Mesenteric fat pad (tissue), 1 donor: ENCODE results near the gene CEP72. TPM values are rescaled to one million over a fixed set of nuclear protein-coding genes. Genes with fewer than 3 reads are reported as not detected.
A peak's percentile ranks its signal among the peaks of the same experiment; 100 is the strongest.
"Not testable (repeated sequence)": the region's sequence is repeated elsewhere in the genome, so short reads cannot be mapped to it uniquely, and the experiment has no call there.

Experiments
- DNase-seq: peaks from one replicate; pipeline ENCODE4 v3.0.0-alpha.2; 2020; ENCODE audit warnings: low spot score
- total RNA-seq: library from RNA; stranded (reverse); fragmentation: NEBNext Ultra II Directional; extraction: Animal tissue kit (Norgen Biotek cat#: 25700); gene quantifications from one replicate; pipeline ENCODE4 v1.2.1, GENCODE V29; 2021
- donor health status: DM: yes; HTN: yes; CAD: no.

CEP72 gene
- total RNA-seq, 1 donor from 2014 or later = 2.0 TPM

DNA sequence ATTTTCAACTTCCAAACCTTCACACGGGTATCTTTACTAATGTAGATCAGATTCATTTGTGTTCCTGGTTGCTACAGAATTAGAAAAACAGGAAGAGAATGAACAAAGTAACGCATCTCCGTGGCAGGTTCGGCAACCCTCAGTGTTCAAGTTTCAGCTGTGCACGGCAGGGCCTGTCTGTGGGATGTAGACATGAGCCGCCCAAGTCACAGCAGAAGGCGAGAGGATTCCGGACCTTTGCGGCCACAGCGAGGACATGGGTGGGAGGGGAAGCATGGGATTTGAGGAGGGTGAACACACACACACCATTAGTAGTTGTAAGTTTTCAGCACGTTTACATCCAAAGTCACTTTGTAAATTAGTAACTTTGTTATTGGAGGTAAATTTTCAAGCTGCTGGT is 31.7 kb upstream of the CEP72 start:
- DNase-seq = peak; percentile 45

- peak; percentile 45 for DNase-seq
These were observed 30.9 kb upstream of the CEP72 start for GRCh38 chr5:581266-581665.

DNA sequence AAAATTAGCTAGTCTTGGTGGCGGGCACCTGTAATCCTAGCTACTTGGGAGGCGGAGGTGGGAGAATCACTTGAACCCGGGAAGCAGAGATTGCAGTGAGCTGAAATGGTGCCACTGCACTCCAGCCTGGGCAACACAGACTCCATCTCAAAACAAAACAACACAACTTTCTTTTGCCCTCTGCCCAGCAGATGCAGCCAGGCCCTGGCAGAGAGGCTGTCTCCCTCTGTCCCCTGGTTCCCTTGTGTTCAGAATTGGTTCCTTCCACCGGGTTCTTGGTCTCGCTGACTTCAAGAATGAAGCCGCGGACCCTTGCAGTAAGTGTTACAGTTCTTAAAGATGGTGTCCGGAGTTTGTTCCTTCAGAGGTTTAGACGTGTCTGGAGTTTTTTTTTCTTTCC is 30.2 kb upstream of the CEP72 start:
- peak; percentile 47 for DNase-seq

DNA sequence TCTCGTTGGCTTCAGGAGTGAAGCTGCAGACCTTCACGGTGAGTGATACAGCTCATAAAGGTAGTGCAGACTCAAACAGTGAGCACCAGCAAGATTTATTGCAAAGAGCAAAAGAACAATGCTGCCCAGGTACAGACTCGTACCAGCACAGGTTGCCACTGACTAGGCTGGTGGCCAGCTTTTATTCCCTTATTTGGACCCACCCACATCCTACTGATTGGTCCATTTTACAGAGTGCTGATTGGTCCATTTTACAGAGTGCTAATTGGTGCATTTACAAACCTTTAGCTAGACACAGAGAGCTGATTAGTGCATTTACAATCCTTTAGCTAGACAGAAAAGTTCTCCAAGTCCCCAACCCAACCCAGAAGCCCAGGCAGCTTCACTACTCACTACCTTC is 29.7 kb upstream of the CEP72 start:
- not testable (repeated sequence) for DNase-seq

- DNase-seq = peak; percentile 55
These were observed 29.1 kb upstream of the CEP72 start for GRCh38 chr5:582936-583635.

DNA sequence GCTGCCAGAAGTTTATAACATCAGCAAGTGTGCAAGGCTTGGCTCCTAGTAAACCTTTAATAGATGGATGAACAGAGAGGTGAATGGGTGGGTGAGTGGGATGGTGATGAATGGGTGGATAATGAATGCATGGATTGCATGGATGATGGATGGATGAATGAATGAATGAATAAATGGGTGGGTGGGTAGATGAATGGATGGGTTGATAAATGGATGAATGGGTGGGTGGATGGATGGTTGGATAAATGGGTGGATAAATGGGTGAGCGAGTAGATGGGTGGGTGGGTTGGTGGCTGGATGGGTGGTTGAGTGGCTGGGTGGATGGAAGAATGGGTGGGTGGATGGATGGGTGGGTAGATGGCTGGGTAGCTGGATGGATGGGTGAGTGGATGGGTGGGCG is 28.5 kb upstream of the CEP72 start:
- DNase-seq = no peak

DNA sequence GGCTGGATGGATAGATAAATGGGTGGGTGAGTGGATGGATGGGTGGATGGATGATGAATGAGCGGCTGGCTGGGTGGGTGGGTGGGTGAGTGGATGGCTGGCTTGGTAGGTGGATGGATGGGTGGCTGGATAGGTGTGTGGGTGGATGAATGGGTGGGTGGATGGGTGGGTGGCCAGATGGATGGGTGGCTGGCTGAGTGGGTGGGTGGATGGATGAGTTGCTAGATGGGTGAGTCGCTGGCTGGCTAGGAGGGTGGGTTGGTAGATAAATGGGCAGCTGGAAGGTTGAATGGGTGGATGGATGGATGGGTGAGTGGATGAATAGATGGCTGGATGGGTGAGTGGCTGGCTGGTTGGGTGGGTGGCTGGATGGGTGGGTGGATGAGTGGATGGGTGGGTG is 27.9 kb upstream of the CEP72 start:
- peak; percentile 49 for DNase-seq

DNA sequence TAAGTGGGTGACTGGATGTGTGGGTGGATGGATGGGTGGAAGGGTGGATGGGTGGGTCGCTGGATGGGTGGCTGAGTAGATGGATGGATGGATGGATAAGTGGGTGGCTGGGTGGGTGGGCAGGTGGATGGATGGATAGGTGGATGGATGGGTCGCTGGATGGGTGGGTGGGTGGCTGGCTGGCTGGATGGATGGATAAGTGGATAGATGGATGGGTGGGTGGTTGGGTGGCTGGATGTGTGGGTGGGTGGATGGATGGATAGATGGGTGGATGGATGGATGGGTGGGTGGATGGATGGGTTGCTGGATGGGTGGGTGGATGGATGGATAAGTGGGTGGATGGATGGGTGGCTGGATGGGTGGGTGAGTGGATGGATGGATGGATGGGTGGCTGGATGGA is 27.3 kb upstream of the CEP72 start:
- peak; percentile 60 for DNase-seq

DNA sequence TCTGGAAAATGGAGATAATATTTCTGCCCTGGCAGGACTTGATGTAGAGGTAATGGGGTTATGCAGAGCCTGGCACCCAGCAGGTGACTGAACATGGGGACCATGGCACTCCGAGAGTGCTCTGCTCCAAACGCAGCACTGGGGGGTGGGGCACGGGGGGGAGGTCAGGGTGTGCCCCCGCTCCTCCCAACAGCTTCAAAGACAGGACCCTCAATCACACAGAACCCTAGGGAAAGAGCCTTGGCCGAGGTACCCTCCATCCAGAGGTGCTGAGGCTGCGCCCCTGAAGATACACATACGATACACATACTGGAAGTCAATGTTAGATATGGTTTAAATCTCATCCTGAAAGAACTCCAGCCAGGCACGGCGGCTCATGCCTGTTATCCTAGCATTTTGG is 26.6 kb upstream of the CEP72 start:
- DNase-seq = peak; percentile 68

DNA sequence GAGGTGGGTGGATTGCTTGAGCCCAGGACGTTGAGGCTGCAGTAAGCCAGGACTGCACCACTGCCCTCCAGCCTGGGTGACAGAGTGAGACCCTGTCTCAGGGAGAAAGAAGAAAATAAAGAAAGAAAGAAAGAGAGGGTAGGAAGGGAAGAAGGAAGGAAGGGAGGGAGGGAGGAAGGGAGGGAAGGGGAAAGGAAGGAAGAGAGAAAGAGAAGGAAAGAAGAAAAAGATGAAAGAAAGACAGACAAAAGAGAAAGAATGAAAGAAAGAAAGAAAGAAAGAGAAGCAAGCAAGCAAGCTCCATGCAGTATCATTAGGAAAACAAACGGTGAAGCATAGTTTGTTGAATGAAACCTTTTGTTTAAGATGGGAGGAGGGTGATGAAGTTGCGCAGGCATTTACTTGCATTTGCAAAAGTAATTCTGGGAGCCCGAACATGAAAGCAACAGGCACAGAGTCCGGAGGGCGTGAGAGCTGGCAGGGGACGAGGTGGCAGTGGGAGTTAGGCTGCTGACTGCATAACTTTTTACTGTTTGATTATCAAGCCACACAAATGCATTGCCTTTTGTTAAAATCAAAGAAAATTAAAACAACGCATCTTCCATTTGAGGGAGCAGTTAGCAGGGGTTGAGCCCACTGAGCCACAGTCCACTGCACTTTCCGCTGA is 26.0 kb upstream of the CEP72 start:
- DNase-seq = no peak

DNA sequence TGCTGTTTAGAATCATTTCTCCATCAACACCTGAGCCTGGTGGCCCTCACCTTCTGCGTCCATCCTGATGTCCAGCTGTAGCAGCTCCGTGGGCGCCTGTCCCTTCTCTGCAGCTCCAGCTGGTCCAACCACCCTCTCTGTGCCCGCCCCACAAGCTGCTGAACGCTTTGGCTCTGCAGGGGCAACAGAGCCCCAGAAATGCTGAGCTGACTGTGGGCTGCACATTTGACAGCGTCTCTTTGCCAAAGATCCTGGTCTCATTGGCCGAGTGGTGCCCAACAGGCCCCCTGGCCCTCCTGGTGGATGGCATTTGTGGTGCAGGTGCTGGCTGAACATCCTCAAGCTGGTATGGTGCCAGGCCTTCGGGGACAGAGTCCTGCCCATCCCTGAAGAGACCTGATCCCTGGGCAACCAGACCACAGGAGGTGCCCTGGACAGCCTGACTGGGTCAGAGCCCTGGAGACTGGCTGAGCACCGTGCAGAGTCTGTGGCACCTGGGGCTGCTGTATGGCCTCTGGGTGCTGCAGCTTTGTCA is 25.3 kb upstream of the CEP72 start:
- peak; percentile 82 for DNase-seq

DNA sequence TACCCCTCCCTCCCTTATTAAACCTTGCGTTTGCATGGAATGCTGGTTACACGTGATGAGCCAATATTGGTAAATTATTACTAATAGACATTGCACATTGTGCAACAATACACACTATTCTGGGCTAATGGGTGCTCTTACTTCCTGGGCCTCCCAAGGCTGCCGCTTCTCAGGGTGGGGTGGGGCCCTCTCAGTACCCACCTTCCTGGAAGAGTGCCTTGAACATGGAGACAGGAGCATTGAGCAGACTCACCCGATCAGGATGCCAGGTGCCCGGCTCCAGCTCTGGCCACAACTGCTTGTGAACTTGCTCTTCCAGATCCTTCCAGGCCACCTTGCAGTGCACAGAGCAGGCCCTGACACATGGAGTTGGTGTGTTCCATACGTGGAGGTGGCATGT is 24.7 kb upstream of the CEP72 start:
- DNase-seq = peak; percentile 60

DNA sequence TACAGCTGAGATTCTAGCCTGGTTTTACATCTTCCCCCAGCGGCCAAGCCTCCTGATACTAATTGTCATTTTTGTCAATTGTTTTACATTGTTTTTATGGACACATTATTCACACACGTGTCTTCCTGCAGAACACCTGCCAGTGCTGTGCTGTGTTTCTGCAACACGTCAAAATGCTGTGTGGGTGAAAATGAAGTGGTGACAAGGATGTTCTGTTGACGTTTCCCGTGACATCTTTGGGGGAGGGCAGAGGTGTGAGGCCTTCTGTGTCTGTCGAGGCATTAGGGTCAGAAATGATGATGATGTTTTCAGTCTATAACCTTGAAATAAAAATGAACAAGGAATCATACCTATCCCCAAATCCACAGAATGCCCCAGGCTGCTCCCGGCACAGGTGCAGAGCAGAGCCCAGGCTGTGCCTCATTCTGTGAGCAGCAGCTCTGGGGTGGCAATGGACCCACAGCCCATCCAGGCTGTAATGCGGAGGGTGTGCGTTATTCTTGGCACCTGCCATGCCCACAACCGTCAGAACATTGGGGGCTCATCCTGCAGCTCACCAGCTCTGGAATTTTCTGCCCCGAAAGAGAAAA is 23.6 kb upstream of the CEP72 start:
- DNase-seq = peak; percentile 82

- DNase-seq = no peak
These were observed 23.0 kb upstream of the CEP72 start for GRCh38 chr5:589173-589572.

- no peak for DNase-seq
These were observed 22.6 kb upstream of the CEP72 start for GRCh38 chr5:589588-589987.

GRCh38 chr5:590346-590745 is 21.8 kb upstream of the CEP72 start:
- DNase-seq = no peak

DNA sequence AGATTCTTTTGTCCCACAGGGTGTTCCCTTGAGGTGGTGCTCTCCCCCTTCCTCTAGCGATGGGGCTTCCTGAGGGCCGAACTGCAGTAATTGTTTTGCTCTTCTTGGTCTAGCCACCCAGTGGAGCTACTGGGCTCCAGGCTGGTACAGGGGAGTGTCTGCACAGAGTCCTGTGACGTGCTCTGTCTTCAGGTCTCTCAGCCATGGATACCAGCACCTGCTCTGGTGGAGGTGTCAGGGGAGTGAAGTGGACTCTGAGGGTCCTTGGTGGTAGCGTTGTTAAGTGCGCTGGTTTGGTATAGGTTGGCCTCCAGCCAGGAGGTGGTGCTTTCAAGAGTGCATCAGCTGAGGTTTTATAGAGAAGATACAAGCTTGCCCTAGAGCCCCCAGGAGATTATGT is 20.4 kb upstream of the CEP72 start:
- no peak for DNase-seq

DNA sequence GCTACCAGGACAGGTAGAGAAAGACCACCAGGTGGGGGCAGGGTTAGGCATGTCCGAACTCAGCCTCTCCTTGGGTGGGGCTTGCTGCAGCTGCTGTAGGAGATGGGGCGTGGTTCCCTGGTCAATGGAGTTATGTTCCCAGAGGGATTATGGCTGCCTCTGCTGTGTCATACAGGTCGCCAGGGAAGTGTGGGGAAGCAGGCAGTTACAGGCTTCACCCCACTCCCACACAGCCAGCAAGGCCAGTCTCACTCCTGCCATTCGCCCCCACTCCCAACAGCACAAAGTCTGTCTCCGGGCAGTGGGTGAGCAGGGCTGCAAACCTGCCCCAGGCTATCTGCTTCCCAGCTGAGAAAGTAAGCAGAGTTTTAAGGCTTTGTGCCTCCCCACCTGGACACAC is 20.0 kb upstream of the CEP72 start:
- peak; percentile 71 for DNase-seq

DNA sequence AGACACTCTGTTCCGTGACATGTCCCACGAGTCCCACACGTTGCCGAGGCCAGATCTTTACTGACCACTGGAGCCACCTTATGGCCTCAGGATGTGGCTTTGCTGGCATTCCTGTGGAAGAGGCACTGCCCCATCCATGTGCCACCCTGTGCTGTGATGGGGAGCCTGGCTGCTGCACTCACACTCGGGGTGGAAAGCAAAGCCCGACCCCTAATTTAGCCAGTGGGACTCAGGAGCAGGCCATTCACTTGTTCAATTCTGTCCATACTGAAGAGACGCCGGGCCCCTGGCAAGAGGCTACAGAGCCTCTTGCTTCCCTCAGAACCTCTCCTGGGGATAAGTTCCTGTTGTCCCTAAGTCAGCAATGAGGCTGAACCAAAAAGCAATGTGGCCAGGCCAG is 18.6 kb upstream of the CEP72 start:
- DNase-seq = peak; percentile 68

DNA sequence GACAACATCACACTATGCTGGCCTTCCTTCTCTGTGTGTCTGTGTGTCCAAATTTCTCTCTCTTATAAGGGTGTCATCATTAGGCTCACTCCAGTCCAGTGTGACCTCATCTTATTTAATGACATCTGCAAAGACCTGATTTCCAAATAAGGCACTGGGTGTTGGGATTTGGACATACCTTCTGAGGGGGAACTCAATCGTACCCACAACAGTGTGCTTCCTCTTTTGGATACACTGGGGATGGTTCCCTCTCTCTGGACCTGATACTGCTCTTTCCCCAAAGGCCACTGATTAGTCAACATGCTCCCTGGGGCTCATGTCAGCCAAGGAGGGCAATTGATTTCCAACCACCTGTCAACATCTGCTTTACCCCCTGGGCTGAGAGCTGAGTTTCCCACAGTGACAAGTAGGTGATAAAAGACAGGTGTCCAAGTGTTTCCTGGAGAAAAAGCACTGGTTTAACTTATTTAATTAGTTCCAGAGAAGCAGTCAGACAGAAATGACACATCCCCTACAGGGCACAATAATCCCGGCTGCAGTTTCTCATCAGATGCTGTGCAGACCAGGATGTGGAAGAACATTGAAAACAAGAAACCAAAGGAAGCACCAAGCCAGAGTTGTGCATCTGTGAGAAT is 17.8 kb upstream of the CEP72 start:
- DNase-seq = no peak

- DNase-seq = no peak
These were observed 16.8 kb upstream of the CEP72 start for GRCh38 chr5:595285-595875.
